HEK293 (cell line): Measurements from ENCODE around the gene PPP4R1.

ENCODE experiments used
- CTCF ChIP-seq: fragments of 450-650 bp; formaldehyde crosslinking; IDR thresholded peaks from 2 replicates; pipeline ENCODE4 v1.5.1; 2016; ENCODE audit warnings: missing biosample characterization, missing genetic modification characterization
- KLF1 ChIP-seq: fragments of 450-650 bp; formaldehyde crosslinking; IDR thresholded peaks from 2 replicates; pipeline ENCODE4 v1.5.1; 2016; ENCODE audit warnings: missing biosample characterization, missing genetic modification characterization
- PATZ1 ChIP-seq: fragments of 450-650 bp; formaldehyde crosslinking; IDR thresholded peaks from 2 replicates; pipeline ENCODE4 v1.5.1; 2016; ENCODE audit warnings: missing biosample characterization, missing genetic modification characterization
- PRDM6 ChIP-seq: fragments of 450-650 bp; formaldehyde crosslinking; IDR thresholded peaks from 2 replicates; pipeline ENCODE4 v1.5.1; 2017; ENCODE audit warnings: missing biosample characterization, missing genetic modification characterization
- REPIN1 ChIP-seq: fragments of 450-650 bp; formaldehyde crosslinking; IDR thresholded peaks from 2 replicates; pipeline ENCODE4 v1.5.1; 2017; ENCODE audit warnings: missing biosample characterization, missing genetic modification characterization, low read depth
- SALL2 ChIP-seq: fragments of 450-650 bp; formaldehyde crosslinking; IDR thresholded peaks from 2 replicates; pipeline ENCODE4 v1.5.0; 2017; ENCODE audit warnings: missing biosample characterization, mild to moderate bottlenecking, missing genetic modification characterization, borderline replicate concordance
- YY1 ChIP-seq: fragments of 450-650 bp; formaldehyde crosslinking; IDR thresholded peaks from 2 replicates; pipeline ENCODE4 v1.5.1; 2018; ENCODE audit warnings: missing biosample characterization, missing genetic modification characterization
- ZBTB26 ChIP-seq: fragments of 450-650 bp; formaldehyde crosslinking; optimal IDR thresholded peaks from 2 replicates; pipeline ENCODE3; 2016; ENCODE audit warnings: missing biosample characterization, mild to moderate bottlenecking, missing genetic modification characterization
- ZEB2 ChIP-seq: fragments of 450-650 bp; formaldehyde crosslinking; IDR thresholded peaks from 2 replicates; pipeline ENCODE4 v1.5.1; 2016; ENCODE audit warnings: missing biosample characterization, missing genetic modification characterization
- ZNF202 ChIP-seq: fragments of 450-650 bp; formaldehyde crosslinking; IDR thresholded peaks from 2 replicates; pipeline ENCODE4 v1.5.1; 2016; ENCODE audit warnings: missing biosample characterization, missing genetic modification characterization, borderline replicate concordance
- ZNF416 ChIP-seq: fragments of 450-650 bp; formaldehyde crosslinking; IDR thresholded peaks from 2 replicates; pipeline ENCODE4 v1.5.1; 2016; ENCODE audit warnings: missing biosample characterization, missing genetic modification characterization
- ZNF510 ChIP-seq: fragments of 450-650 bp; formaldehyde crosslinking; IDR thresholded peaks from 2 replicates; pipeline ENCODE4 v1.5.1; 2018; ENCODE audit warnings: mild to moderate bottlenecking, missing genetic modification characterization, missing biosample characterization; ENCODE audit not compliant: insufficient replicate concordance

GRCh38 chr18:9663377-9663776 lies 49.0 kb upstream of the PPP4R1 start:
- no peak for TF ChIP-seq ZEB2
- TF ChIP-seq KLF1 (tag by site-specific recombination), result no peak
- TF ChIP-seq CTCF, result no peak
- no peak for TF ChIP-seq ZNF202 (tag by site-specific recombination)
- TF ChIP-seq ZNF510 (tag by site-specific recombination), result no peak
- TF ChIP-seq PRDM6 (tag by site-specific recombination), result no peak
- TF ChIP-seq PATZ1 (tag by site-specific recombination), result no peak
- TF ChIP-seq REPIN1, result no peak
- TF ChIP-seq ZNF416 (tag by site-specific recombination), result no peak
- TF ChIP-seq SALL2 (tag by site-specific recombination), result no peak
- no peak for TF ChIP-seq ZBTB26 (tag by site-specific recombination)
- no peak for TF ChIP-seq YY1 (tag by site-specific recombination)
